ENCODE results near the gene PEDS1. TPM values are rescaled to one million over a fixed set of nuclear protein-coding genes. Genes with fewer than 3 reads are reported as not detected.

The PEDS1 gene
- total and polyA plus RNA-seq, 2 of the 13 experiments (the other 11 are each of a cell fraction or from before 2014, with no cell fraction given) = 30.5 to 93.9 TPM

DNA sequence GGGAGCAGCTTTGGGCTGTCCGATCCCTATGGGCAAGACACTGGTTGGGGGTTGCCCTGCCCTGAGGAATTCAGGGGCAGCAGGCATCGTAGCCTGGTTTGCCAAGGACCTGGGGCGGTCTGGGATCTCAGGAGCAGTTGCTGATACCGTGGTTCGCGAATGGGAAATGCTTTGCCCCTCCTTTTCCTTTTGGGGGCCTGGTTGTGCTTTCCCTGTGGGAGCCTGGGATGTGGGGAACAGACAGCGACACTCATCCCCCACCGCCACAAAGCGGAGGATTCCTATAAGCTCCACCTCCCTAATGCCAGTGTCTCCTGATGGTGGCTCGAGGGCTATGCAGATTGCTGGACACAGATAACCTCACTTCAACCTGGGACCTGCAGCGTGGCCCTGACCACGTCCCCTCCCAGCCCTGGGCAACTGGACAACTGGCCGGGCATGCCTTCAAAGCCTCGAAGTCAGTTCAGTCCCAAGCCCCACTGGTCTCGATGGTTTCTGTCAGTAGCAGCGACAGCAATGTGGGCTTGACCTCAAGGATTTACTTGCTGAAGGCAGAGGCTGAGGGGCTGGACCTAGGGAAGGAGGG lies 40.4 kb upstream of the PEDS1 start (continued):
- TF ChIP-seq, protein P1, sequence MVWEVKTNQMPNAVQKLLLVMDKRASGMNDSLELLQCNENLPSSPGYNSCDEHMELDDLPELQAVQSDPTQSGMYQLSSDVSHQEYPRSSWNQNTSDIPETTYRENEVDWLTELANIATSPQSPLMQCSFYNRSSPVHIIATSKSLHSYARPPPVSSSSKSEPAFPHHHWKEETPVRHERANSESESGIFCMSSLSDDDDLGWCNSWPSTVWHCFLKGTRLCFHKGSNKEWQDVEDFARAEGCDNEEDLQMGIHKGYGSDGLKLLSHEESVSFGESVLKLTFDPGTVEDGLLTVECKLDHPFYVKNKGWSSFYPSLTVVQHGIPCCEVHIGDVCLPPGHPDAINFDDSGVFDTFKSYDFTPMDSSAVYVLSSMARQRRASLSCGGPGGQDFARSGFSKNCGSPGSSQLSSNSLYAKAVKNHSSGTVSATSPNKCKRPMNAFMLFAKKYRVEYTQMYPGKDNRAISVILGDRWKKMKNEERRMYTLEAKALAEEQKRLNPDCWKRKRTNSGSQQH (CRISPR knock-in tag; IDR thresholded peaks at IDR 0.05; ENCODE audit: low read depth) = peak; percentile 73
- peak; percentile 22; the same call in 1 of the 2 replicates for TF ChIP-seq AKAP8 (CRISPR knock-in tag; IDR thresholded peaks at IDR 0.05)
- TF ChIP-seq EED (CRISPR knock-in tag; IDR thresholded peaks at IDR 0.05) = 0 out of 2 replicates have a peak, but pooled peaks have one; percentile 20
- TF ChIP-seq ZNF782 (CRISPR knock-in tag; IDR thresholded peaks at IDR 0.05; ENCODE audit: borderline replicate concordance) = peak; percentile 74
- TF ChIP-seq MAFK (conservative IDR thresholded peaks at IDR 0.05 in 1 of 2, IDR thresholded peaks at IDR 0.05 in 1 of 2; ENCODE audit: low read length in 2 of 2) = no peak
- TF ChIP-seq SP140L (CRISPR knock-in tag; IDR thresholded peaks at IDR 0.05; ENCODE audit: borderline replicate concordance) = no peak
- 0 out of 2 replicates have a peak, but pooled peaks have one; percentile 3 for TF ChIP-seq POGZ (CRISPR knock-in tag; IDR thresholded peaks at IDR 0.05)
- TF ChIP-seq KLF16 (CRISPR knock-in tag; IDR thresholded peaks at IDR 0.05) = peak in 1 of 2 experiments; percentile 16; a peak in 1 of 4 replicates
- 0 out of 2 replicates have a peak, but pooled peaks have one; percentile 61 for TF ChIP-seq KLF6 (CRISPR knock-in tag; IDR thresholded peaks at IDR 0.05)
- TF ChIP-seq ZNF629 (CRISPR knock-in tag; conservative IDR thresholded peaks at IDR 0.05) = no peak
- peak; percentile 3; the same call in 1 of the 2 replicates for TF ChIP-seq FOSL2 (CRISPR knock-in tag; IDR thresholded peaks at IDR 0.05)
- TF ChIP-seq ZBTB38 (CRISPR knock-in tag; IDR thresholded peaks at IDR 0.05) = peak; percentile 91; the same call in 1 of the 2 replicates
- TF ChIP-seq, protein P2, sequence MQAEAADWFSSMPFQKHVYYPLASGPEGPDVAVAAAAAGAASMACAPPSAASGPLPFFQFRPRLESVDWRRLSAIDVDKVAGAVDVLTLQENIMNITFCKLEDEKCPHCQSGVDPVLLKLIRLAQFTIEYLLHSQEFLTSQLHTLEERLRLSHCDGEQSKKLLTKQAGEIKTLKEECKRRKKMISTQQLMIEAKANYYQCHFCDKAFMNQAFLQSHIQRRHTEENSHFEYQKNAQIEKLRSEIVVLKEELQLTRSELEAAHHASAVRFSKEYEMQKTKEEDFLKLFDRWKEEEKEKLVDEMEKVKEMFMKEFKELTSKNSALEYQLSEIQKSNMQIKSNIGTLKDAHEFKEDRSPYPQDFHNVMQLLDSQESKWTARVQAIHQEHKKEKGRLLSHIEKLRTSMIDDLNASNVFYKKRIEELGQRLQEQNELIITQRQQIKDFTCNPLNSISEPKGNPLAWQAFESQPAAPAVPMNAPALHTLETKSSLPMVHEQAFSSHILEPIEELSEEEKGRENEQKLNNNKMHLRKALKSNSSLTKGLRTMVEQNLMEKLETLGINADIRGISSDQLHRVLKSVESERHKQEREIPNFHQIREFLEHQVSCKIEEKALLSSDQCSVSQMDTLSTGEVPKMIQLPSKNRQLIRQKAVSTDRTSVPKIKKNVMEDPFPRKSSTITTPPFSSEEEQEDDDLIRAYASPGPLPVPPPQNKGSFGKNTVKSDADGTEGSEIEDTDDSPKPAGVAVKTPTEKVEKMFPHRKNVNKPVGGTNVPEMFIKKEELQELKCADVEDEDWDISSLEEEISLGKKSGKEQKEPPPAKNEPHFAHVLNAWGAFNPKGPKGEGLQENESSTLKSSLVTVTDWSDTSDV (CRISPR knock-in tag; IDR thresholded peaks at IDR 0.05) = no peak
- TF ChIP-seq CREM (IDR thresholded peaks at IDR 0.05) = no peak
- no peak for TF ChIP-seq CREM (CRISPR knock-in tag; IDR thresholded peaks at IDR 0.05)
- peak; percentile 8; the same call in 1 of the 2 replicates for TF ChIP-seq ZNF326 (CRISPR knock-in tag; IDR thresholded peaks at IDR 0.05; ENCODE audit: borderline replicate concordance)
- TF ChIP-seq PHF8 (CRISPR knock-in tag; IDR thresholded peaks at IDR 0.05) = 0 out of 2 replicates have a peak, but pooled peaks have one; percentile 14
- TF ChIP-seq RBFOX2 (IDR thresholded peaks at IDR 0.05; ENCODE audit: low read depth, low read length) = peak; percentile 61
- TF ChIP-seq, protein P3, sequence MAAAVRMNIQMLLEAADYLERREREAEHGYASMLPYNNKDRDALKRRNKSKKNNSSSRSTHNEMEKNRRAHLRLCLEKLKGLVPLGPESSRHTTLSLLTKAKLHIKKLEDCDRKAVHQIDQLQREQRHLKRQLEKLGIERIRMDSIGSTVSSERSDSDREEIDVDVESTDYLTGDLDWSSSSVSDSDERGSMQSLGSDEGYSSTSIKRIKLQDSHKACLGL (CRISPR knock-in tag; IDR thresholded peaks at IDR 0.05) = peak; percentile 60; the same call in 1 of the 2 replicates
- TF ChIP-seq HHEX (CRISPR knock-in tag; IDR thresholded peaks at IDR 0.05) = 0 out of 2 replicates have a peak, but pooled peaks have one; percentile 17
- TF ChIP-seq ZNF788 (CRISPR knock-in tag; IDR thresholded peaks at IDR 0.05; ENCODE audit: borderline replicate concordance) = no peak
- TF ChIP-seq AGO1 (IDR thresholded peaks at IDR 0.05; ENCODE audit: low read depth, low read length, poor library complexity, severe bottlenecking) = peak; percentile 92
- TF ChIP-seq SIN3A (IDR thresholded peaks at IDR 0.05; ENCODE audit: borderline replicate concordance, low read depth, low read length) = no peak
- 0 out of 2 replicates have a peak, but pooled peaks have one; percentile 43 for TF ChIP-seq ZNF3 (CRISPR knock-in tag; IDR thresholded peaks at IDR 0.05)
- TF ChIP-seq SATB2 (CRISPR knock-in tag; IDR thresholded peaks at IDR 0.05) = no peak
- TF ChIP-seq, protein P4, sequence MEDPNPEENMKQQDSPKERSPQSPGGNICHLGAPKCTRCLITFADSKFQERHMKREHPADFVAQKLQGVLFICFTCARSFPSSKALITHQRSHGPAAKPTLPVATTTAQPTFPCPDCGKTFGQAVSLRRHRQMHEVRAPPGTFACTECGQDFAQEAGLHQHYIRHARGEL (CRISPR knock-in tag; IDR thresholded peaks at IDR 0.05) = 0 out of 2 replicates have a peak, but pooled peaks have one; percentile 78
- peak; percentile 73; the same call in 1 of the 2 replicates for TF ChIP-seq HNRNPL (IDR thresholded peaks at IDR 0.05; ENCODE audit: low read depth, low read length)

All from HepG2 (cell line).